HG02623 (cell line): ENCODE results near the gene DQX1.

Experiments
- ATAC-seq: cut with Tn5 transposase; IDR thresholded peaks from one replicate; pipeline ENCODE4 v1.9.1; 2021; ENCODE audit warnings: moderate library complexity; ENCODE audit not compliant: unreplicated experiment

The DQX1 gene

GRCh38 chr2:74533464-74533863 lies 7.4 kb upstream of the DQX1 start:
- ATAC-seq, result no peak

- ATAC-seq, result no peak
Measured at GRCh38 chr2:74532222-74532621, 6.2 kb upstream of the DQX1 start.

DNA sequence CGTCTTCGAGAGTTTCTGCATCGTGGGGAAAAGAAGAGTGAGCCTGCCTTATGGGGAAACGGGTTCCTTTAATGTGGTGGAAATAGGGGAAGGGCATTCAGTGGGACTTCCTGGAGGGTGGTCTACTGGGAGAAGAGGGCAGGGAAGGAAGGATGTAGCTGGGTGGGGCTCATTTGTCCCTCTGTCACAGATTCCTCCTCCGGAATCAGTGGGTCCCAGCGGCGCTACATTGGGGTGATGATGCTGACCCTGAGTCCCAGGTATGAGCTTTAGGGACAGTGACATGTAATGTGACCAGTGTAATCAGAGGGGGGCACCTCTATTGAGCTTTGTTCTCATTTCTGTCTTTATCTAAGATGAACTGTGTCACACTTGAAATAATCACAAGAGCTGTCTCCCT lies 5.6 kb upstream of the DQX1 start:
- no peak for ATAC-seq

DNA sequence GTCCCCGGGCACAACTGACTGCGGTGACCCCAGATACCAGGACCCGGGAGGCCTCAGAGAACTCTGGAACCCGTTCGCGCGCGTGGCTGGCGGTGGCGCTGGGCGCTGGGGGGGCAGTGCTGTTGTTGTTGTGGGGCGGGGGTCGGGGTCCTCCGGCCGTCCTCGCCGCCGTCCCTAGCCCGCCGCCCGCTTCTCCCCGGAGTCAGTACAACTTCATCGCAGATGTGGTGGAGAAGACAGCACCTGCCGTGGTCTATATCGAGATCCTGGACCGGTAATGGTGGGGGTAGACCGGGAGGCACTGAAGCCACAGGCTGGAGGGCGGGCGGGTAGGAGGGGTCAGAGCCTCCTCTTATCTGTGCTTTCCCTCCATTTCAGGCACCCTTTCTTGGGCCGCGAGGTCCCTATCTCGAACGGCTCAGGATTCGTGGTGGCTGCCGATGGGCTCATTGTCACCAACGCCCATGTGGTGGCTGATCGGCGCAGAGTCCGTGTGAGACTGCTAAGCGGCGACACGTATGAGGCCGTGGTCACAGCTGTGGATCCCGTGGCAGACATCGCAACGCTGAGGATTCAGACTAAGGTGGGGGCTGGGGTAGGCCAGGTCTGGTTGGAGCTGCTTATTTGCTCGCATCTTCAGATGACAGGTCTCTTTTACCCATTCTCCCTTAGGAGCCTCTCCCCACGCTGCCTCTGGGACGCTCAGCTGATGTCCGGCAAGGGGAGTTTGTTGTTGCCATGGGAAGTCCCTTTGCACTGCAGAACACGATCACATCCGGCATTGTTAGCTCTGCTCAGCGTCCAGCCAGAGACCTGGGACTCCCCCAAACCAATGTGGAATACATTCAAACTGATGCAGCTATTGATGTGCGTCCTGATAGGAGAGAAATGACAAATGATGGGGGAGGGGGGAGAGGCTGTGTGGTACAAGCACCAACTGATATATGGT lies 4.5 kb upstream of the DQX1 start:
- ATAC-seq, result peak; percentile 29

- ATAC-seq, result peak; percentile 74
Measured at GRCh38 chr2:74529357-74530238, 3.6 kb upstream of the DQX1 start, which contains the start of the genes AUP1 and HTRA2. Gene AUP1 (minus strand): TSS chr2:74529706. CDS start chr2:74529629, 77 bp downstream. Gene HTRA2 (plus strand): TSS chr2:74529933. CDS start chr2:74530007, 74 bp downstream.

GRCh38 chr2:74528600-74529356 lies 2.7 kb upstream of the DQX1 start:
- peak; percentile 4 for ATAC-seq

GRCh38 chr2:74527741-74528140 lies 1.7 kb upstream of the DQX1 start:
- no peak for ATAC-seq

GRCh38 chr2:74526649-74527230 lies 709 bp upstream of the DQX1 start:
- no peak for ATAC-seq

GRCh38 chr2:74524955-74525716 lies 895 bp downstream of the DQX1 start:
- no peak for ATAC-seq

DNA sequence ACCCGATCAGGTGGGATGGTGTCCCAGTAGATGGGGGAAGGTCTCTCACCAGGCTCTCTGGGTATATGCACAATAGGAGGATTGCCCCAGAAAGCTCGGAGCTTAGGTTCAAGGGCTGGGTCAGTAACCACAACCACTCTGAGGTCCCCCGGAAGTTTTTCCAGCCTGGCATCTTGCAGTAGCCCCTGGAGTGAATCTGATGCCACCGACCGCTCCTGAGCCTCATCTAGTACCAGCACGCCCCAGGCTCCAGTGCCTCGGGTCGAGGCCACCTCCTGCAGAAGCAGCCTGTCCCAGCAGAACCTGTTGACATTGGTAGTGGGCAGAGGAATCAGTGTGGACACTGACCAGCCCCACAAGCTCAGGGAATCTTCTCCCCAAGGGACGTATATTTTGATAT lies 2.0 kb downstream of the DQX1 start:
- ATAC-seq, result no peak

GRCh38 chr2:74522516-74522915 lies 3.5 kb downstream of the DQX1 start:
- ATAC-seq, result no peak

GRCh38 chr2:74516650-74517049 lies 9.4 kb downstream of the DQX1 start:
- no peak for ATAC-seq

- no peak for ATAC-seq
Measured at GRCh38 chr2:74515981-74516633, 9.9 kb downstream of the DQX1 start.

DNA sequence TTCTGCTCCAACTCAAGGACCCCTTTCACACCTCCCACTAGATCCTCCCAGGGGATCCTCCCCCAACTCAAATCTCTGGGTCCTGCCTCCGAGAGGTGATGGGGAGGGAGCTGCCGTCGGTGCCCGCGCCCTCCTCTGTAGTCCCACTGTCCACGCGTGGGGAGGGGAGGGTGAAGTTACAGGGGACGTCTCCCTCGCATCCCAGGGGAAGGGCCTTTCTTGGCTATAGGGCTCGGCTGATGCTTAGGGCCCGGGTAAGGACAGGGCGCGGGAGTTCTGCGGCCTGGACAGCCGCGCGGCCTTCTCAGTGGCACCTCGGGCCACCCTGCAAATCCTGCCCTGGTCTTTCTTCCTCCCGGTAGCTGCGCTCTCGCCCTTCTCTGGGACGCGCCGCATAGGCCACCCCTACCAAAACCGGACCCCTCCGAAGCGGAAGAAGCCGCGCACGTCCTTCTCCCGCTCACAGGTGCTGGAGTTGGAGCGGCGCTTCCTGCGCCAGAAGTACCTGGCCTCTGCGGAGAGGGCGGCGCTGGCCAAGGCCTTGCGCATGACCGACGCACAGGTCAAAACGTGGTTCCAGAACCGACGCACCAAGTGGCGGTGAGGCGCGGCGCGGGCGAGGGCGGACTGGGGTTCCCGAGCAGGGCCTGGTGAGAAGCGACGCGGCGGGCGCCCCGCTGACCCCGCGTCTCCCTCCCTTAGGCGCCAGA lies 10.6 kb downstream of the DQX1 start:
- ATAC-seq, result no peak

DNA sequence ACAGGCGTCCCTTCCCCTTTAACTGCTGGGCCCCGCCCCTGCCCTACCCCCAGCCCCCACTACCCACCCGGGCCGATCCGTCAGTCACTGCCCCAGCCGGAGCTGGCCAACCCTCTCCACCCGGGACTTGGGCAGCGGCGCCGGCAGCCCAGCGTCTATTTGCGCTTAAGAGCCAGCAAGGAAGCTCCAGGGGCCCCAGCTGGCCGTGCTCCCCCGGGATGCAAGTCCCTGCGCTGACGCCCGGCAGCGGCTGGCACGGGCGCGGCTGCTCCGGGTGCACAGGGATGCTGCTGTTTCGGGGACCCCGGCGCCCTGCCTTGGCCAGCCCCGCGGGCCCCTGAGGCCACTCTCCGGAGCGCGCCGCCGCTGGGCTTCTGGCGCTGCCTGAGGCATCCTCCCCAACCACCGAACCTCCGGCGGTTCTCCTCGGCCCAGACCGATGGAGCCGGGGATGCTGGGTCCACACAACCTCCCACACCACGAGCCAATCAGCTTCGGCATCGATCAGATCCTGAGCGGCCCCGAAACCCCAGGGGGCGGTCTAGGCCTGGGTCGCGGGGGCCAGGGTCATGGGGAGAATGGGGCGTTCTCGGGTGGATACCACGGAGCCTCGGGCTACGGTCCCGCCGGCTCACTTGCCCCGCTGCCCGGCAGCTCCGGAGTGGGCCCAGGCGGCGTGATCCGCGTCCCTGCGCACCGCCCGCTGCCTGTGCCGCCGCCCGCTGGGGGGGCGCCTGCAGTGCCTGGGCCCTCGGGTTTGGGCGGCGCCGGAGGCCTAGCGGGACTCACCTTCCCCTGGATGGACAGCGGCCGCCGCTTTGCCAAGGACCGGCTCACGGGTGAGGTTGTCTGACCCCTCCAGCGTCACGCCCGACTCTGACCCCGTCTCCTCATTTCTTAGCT lies 11.4 kb downstream of the DQX1 start, which contains the start of gene TLX2:
Gene TLX2 (plus strand): TSS at position 83 of the 903 bp plus-strand sequence. CDS start 357 bp downstream, at position 440.
- ATAC-seq, result no peak

DNA sequence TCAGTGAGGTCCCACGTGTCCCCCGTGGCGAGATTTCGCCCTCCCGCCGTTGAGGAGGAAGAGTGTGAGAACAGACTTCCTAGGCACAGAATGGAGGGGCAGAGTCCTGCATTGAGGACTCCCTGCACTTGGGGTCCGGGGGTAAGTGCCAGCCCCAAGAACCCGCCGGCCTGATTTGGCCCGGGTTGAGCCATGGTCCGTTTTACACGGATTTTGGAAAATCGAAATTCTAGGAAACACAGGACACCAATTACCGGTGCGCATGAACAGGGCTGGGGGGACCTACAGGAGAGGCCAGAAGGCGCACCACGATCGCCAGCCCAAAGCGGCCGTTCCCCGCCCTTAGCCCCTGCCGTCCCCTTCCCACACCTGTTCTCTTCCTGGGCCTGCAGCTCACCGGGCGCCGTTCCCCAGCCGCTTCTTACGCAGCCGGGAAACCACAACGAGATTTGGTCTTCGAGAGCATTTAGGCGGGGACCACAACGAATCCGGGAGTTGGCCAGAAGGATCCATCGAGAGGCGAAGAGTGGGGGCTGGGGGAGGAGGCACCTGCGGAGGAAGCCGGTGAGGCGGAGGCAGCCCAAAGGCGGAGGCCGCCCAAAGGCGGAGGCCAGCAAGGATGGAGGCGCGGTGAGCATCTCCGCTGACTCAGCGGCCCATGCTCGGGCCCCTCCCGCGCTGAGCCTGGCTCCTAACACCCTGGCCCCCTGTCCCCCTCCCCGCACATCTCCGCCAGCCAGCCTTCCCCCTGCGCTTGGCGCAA lies 12.2 kb downstream of the DQX1 start:
- ATAC-seq, result no peak
